SK-N-SH treated with all-trans-retinoic acid at 6 μM for 48 hours (cell line): ENCODE results near the gene SLC19A1.

Experiments used
- ARNTL ChIP-seq: fragments of 450-650 bp; formaldehyde crosslinking; IDR thresholded peaks from 2 replicates; pipeline ENCODE4 v1.5.0; 2020; ENCODE audit warnings: low read depth, mild to moderate bottlenecking, moderate library complexity, borderline replicate concordance
- BACH2 ChIP-seq: fragments of 250-450 bp; sonication (Bioruptor Pico); IDR thresholded peaks from 2 replicates; pipeline ENCODE4 v1.9.0; 2021; ENCODE audit warnings: mild to moderate bottlenecking, borderline replicate concordance
- CSDC2 ChIP-seq: fragments of 250-450 bp; sonication (Bioruptor Pico); IDR thresholded peaks from 2 replicates; pipeline ENCODE4 v1.5.0; 2020; ENCODE audit warnings: mild to moderate bottlenecking, moderate library complexity
- ISL1 ChIP-seq: fragments of 250-450 bp; sonication (Bioruptor Pico); IDR thresholded peaks from 2 replicates; pipeline ENCODE4 v2.1.2; 2022; ENCODE audit warnings: mild to moderate bottlenecking, moderate library complexity
- OSR1 ChIP-seq: fragments of 250-450 bp; sonication (Bioruptor Pico); IDR thresholded peaks from 2 replicates; pipeline ENCODE4 v1.8.0; 2022; ENCODE audit warnings: moderate library complexity, mild to moderate bottlenecking, inconsistent platforms
- TCF4 ChIP-seq: fragments of 250-450 bp; sonication (Bioruptor Pico); IDR thresholded peaks from 2 replicates; pipeline ENCODE4 v1.8.0; 2021; ENCODE audit warnings: mild to moderate bottlenecking, moderate library complexity, borderline replicate concordance
- ZNF565 ChIP-seq: fragments of 450-650 bp; formaldehyde crosslinking; conservative IDR thresholded peaks from 2 replicates; pipeline ENCODE4 v1.5.0; 2020; ENCODE audit warnings: low read depth, mild to moderate bottlenecking, moderate library complexity
- ZNF8 ChIP-seq: fragments of 450-650 bp; formaldehyde crosslinking; IDR thresholded peaks from 2 replicates; pipeline ENCODE4 v1.5.0; 2020; ENCODE audit warnings: mild to moderate bottlenecking, moderate library complexity

DNA sequence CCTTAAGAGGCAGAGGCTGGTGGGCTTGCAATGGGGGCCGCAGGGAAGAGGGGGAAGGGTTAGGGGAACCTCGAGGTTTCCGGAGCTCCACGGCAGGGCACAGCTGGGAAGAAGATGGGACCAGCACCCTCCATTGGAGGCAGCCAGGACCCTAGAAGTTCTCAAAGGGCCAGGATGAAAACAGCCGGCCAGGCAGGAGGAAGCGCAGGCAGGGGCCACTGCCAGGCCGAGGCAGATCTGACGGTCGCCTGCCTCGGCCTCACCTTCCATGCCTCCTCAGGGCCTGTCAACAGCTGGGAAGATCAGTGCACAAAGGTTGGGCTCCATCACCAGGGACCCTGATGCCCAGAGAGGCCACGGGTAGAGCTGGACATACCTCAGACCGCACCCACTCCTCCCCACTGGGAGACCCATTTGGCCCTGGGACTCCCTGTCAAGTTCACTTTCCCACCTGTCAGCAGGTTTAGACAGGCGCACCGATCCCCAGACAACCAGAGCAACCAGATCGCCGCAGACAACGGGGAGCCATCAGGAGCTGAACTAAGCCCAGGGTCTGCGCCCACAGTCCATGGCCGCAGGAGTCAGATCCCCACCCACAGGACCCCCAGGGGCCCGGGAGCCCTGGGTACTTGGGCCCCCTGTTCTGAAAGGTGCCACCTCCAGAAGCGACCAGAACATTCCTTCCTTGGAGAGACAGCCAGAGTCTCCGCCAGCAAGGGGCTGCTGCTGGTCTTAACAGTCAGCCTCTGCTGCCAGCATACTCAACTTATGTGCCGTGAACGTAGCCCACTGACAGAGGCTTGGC lies 2.2 kb downstream of the SLC19A1 start:
- TF ChIP-seq TCF4: no peak
- TF ChIP-seq ZNF8 (CRISPR knock-in tag): no peak
- TF ChIP-seq ISL1 (CRISPR knock-in tag): no peak
- no peak for TF ChIP-seq CSDC2
- TF ChIP-seq ZNF565: no peak
- no peak for TF ChIP-seq BACH2 (CRISPR knock-in tag)
- no peak for TF ChIP-seq OSR1 (CRISPR knock-in tag)
- TF ChIP-seq ARNTL (CRISPR knock-in tag): no peak
